ENCODE results near the gene CDH13.

CDH13 gene

GRCh38 chr16:82876951-82877350, 250.2 kb downstream of the CDH13 start:
- Histone ChIP-seq H3K36me3 (ENCODE audit: insufficient read depth, low read length) (no peaks in the 10 kb centered on the region), H3K9ac (ENCODE audit: low read depth, low read length) (no peak overlapping the region), H3K4me2 (ENCODE audit: insufficient read depth, low read length) (no peak overlapping the region), H2AFZ (ENCODE audit: low read depth, low read length) (no peak overlapping the region), H4K20me1 (ENCODE audit: insufficient read depth, low read length) (no peaks in the 10 kb centered on the region), H3K27ac (ENCODE audit: low read length) (no peak overlapping the region), H3K9me3 (ENCODE audit: insufficient read depth, low read length, severe bottlenecking) (no peaks in the 10 kb centered on the region), H3K4me3 (ENCODE audit: low read depth in 1 of 2, low read length in 2 of 2) (no peak overlapping the region), H3K27me3 (ENCODE audit: insufficient read depth, low read length, poor library complexity) (no peaks in the 10 kb centered on the region), H3K79me2 (ENCODE audit: insufficient read depth, low read length) (no peaks in the 10 kb centered on the region), H3K4me1 (ENCODE audit: insufficient read depth, low read length) (no peaks in the 10 kb centered on the region)
- ATAC-seq (ENCODE audit: insufficient read depth, low read depth) (no peak), DNase-seq (no peak)
- TF ChIP-seq CTCF (IDR thresholded peaks at IDR 0.05; ENCODE audit: borderline replicate concordance, extremely low read depth, low read length, poor library complexity, severe bottlenecking): no peak
- no peak for TF ChIP-seq EZH2 (IDR thresholded peaks at IDR 0.05; ENCODE audit: borderline replicate concordance, low read depth, low read length, severe bottlenecking)

- H3K9ac ChIP-seq (ENCODE audit: low read depth, low read length): no peak overlapping the region
- H3K79me2 ChIP-seq (ENCODE audit: insufficient read depth, low read length): no peaks in the 10 kb centered on the region
- ATAC-seq (ENCODE audit: insufficient read depth, low read depth) (no peak), DNase-seq (no peak)
- no peaks in the 10 kb centered on the region for H3K4me1 ChIP-seq (ENCODE audit: insufficient read depth, low read length)
- no peaks in the 10 kb centered on the region for H3K36me3 ChIP-seq (ENCODE audit: insufficient read depth, low read length)
- peaks cover 3% of the 10 kb centered on the region for H3K27me3 ChIP-seq (ENCODE audit: insufficient read depth, low read length, poor library complexity)
- TF ChIP-seq CTCF (IDR thresholded peaks at IDR 0.05; ENCODE audit: borderline replicate concordance, extremely low read depth, low read length, poor library complexity, severe bottlenecking) (no peak), EZH2 (IDR thresholded peaks at IDR 0.05; ENCODE audit: borderline replicate concordance, low read depth, low read length, severe bottlenecking) (no peak)
- no peak overlapping the region for H3K4me2 ChIP-seq (ENCODE audit: insufficient read depth, low read length)
- no peak overlapping the region for H2AFZ ChIP-seq (ENCODE audit: low read depth, low read length)
- H3K9me3 ChIP-seq (ENCODE audit: insufficient read depth, low read length, severe bottlenecking): no peaks in the 10 kb centered on the region
- H4K20me1 ChIP-seq (ENCODE audit: insufficient read depth, low read length): no peaks in the 10 kb centered on the region
- H3K4me3 ChIP-seq (ENCODE audit: low read depth in 1 of 2, low read length in 2 of 2): no peak overlapping the region
- no peak overlapping the region for H3K27ac ChIP-seq (ENCODE audit: low read length)
Observed at GRCh38 chr16:82878466-82878865, 251.7 kb downstream of the CDH13 start.

- no peaks in the 10 kb centered on the region for H4K20me1 ChIP-seq (ENCODE audit: insufficient read depth, low read length)
Observed at GRCh38 chr16:82880346-82880745, 253.6 kb downstream of the CDH13 start.

More at GRCh38 chr16:82880346-82880745, 253.6 kb downstream of the CDH13 start:
- TF ChIP-seq CTCF (IDR thresholded peaks at IDR 0.05; ENCODE audit: borderline replicate concordance, extremely low read depth, low read length, poor library complexity, severe bottlenecking) (no peak), EZH2 (IDR thresholded peaks at IDR 0.05; ENCODE audit: borderline replicate concordance, low read depth, low read length, severe bottlenecking) (no peak)
- Histone ChIP-seq H2AFZ (ENCODE audit: low read depth, low read length) (no peak overlapping the region), H3K9ac (ENCODE audit: low read depth, low read length) (no peak overlapping the region), H3K4me2 (ENCODE audit: insufficient read depth, low read length) (no peak overlapping the region), H3K4me3 (ENCODE audit: low read depth in 1 of 2, low read length in 2 of 2) (no peak overlapping the region), H3K79me2 (ENCODE audit: insufficient read depth, low read length) (no peaks in the 10 kb centered on the region), H3K4me1 (ENCODE audit: insufficient read depth, low read length) (no peaks in the 10 kb centered on the region), H3K27me3 (ENCODE audit: insufficient read depth, low read length, poor library complexity) (peaks cover 3% of the 10 kb centered on the region), H3K27ac (ENCODE audit: low read length) (no peak overlapping the region), H3K36me3 (ENCODE audit: insufficient read depth, low read length) (no peaks in the 10 kb centered on the region), H3K9me3 (ENCODE audit: insufficient read depth, low read length, severe bottlenecking) (no peaks in the 10 kb centered on the region)
- ATAC-seq (ENCODE audit: insufficient read depth, low read depth) (no peak), DNase-seq (no peak)
